ENCODE measurements around the gene TRMU. TPM values are rescaled to one million over a fixed set of nuclear protein-coding genes. Genes with fewer than 3 reads are reported as not detected.

TRMU gene
- total and polyA plus RNA-seq, 2 of the 8 experiments (the other 6 are each of a cell fraction or from before 2014, with no cell fraction given) = 43.4 to 70.6 TPM

GRCh38 chr22:46381731-46382130 lies 46.2 kb downstream of the TRMU start:
- H3K36me3 ChIP-seq (ENCODE audit: control insufficient read depth in 2 of 4, insufficient read depth in 4 of 4, low read length in 3 of 4) = no peaks in the 10 kb centered on the region

More at GRCh38 chr22:46381731-46382130, 46.2 kb downstream of the TRMU start:
- Histone ChIP-seq H3K9me3 (ENCODE audit: insufficient read depth in 2 of 2, low read depth in 1 of 2, low read length in 1 of 2) (no peaks in the 10 kb centered on the region), H2AFZ (ENCODE audit: low read length) (no peak overlapping the region), H3K23ac (ENCODE audit: insufficient read length) (no peak overlapping the region), H3K79me2 (ENCODE audit: control insufficient read depth in 1 of 2, insufficient read depth in 2 of 2, low read length in 2 of 2) (no peaks in the 10 kb centered on the region), H3K4me1 (replicated peaks in 1 of 4; ENCODE audit: control insufficient read depth in 3 of 4, insufficient read depth in 4 of 4, low read length in 3 of 4) (peaks cover 0 to 28% (median 26%) of the 10 kb centered on the region in 4 experiments; a peak in 6 of 7 replicates), H3K14ac (ENCODE audit: insufficient read length) (no peak overlapping the region), H2BK20ac (ENCODE audit: low read length) (no peak overlapping the region), H3K79me1 (ENCODE audit: low read depth, low read length) (no peaks in the 10 kb centered on the region), H2BK120ac (replicated peaks; ENCODE audit: low read depth, low read length) (no peak overlapping the region), H3K27ac (ENCODE audit: low read depth, low read length) (no peak overlapping the region), H3K4me3 (ENCODE audit: extremely low read depth in 1 of 4, insufficient read depth in 2 of 4, low read depth in 3 of 4, low read length in 4 of 4) (no peak overlapping the region), H3K4me2 (ENCODE audit: insufficient read depth in 1 of 2, low read depth in 2 of 2, low read length in 2 of 2) (no peak overlapping the region), H4K20me1 (replicated peaks in 1 of 2; ENCODE audit: control insufficient read depth in 1 of 2, insufficient read depth in 2 of 2, low read length in 2 of 2) (no peaks in the 10 kb centered on the region), H2BK15ac (ENCODE audit: low read length) (no peak overlapping the region), H2BK12ac (ENCODE audit: low read depth, low read length) (no peak overlapping the region), H3K9ac (replicated peaks in 1 of 4; ENCODE audit: extremely low read depth in 1 of 4, low read depth in 3 of 4, low read length in 3 of 4) (no peak overlapping the region), H3K27me3 (replicated peaks in 1 of 4; ENCODE audit: control insufficient read depth in 3 of 4, extremely low read depth in 1 of 4, insufficient read depth in 3 of 4, low read length in 3 of 4) (no peaks in the 10 kb centered on the region), H4K91ac (replicated peaks; ENCODE audit: insufficient read length, low read length) (no peak overlapping the region), H4K5ac (ENCODE audit: insufficient read length, low read depth, low read length) (no peak overlapping the region), H3K56ac (replicated peaks; ENCODE audit: insufficient read length, low read depth, low read length) (no peak overlapping the region), H3K23me2 (ENCODE audit: low read depth, low read length) (no peaks in the 10 kb centered on the region), H3K18ac (ENCODE audit: extremely low read depth, low read length) (no peak overlapping the region), H2BK5ac (ENCODE audit: low read depth, low read length) (no peak overlapping the region), H3K4ac (replicated peaks; ENCODE audit: insufficient read length, low read depth, low read length) (no peak overlapping the region), H2AK5ac (ENCODE audit: low read depth, low read length) (no peak overlapping the region), H4K8ac (ENCODE audit: extremely low read depth, insufficient read depth, low read length) (no peak overlapping the region)
- WGBS, 2 experiments (ENCODE audit: extremely low coverage in 1 of 2, insufficient coverage in 1 of 2, insufficient read length in 1 of 2, insufficient replicate concordance in 2 of 2, low coverage in 1 of 2, low lambda C conversion rate in 2 of 2, missing lambda C conversion rate in 1 of 2) = 93% methylated on average over 13 of the region's 27 CpGs; no CpG with 5 or more reads in 1 of the 2 experiments
- CTCF ChIA-PET (ENCODE audit: partially characterized antibody) = interaction anchor here (1.2 kb wide), 1 partner anchor 26 kb away, joined by 3 read pairs; no protein-coding TSS in a partner anchor
- no peak for DNase-seq (ENCODE audit: low read depth in 1 of 2, low spot score in 2 of 2)
- no peak for FAIRE-seq
- POLR2A ChIA-PET (ENCODE audit: partially characterized antibody) = no interaction called here
- no peak for TF ChIP-seq CBX5 (IDR thresholded peaks at IDR 0.05; ENCODE audit: low read depth, low read length)
